HEK293T (cell line): ENCODE measurements around the gene GSTO2.

Source experiments
- ARNT ChIP-seq: fragments of 450-650 bp; IDR thresholded peaks from 2 replicates; pipeline ENCODE4 v1.6.1; 2017; ENCODE audit warnings: mild to moderate bottlenecking
- BHLHE40 ChIP-seq: fragments of 450-650 bp; IDR thresholded peaks from 2 replicates; pipeline ENCODE4 v1.6.1; 2016; ENCODE audit warnings: mild to moderate bottlenecking, moderate library complexity, borderline replicate concordance
- CTBP1 ChIP-seq: fragments of 450-650 bp; IDR thresholded peaks from 2 replicates; pipeline ENCODE4 v1.6.1; 2016; ENCODE audit warnings: borderline replicate concordance
- FOXA1 ChIP-seq: fragments of 450-650 bp; IDR thresholded peaks from 2 replicates; pipeline ENCODE4 v1.6.1; 2016; ENCODE audit warnings: mild to moderate bottlenecking
- HDGF ChIP-seq: fragments of 450-650 bp; IDR thresholded peaks from 2 replicates; pipeline ENCODE4 v1.6.1; 2017; ENCODE audit warnings: antibody characterized with exemption, borderline replicate concordance
- SP1 ChIP-seq: fragments of 450-650 bp; IDR thresholded peaks from 2 replicates; pipeline ENCODE4 v1.6.1; 2017
- TARDBP ChIP-seq: fragments of 450-650 bp; IDR thresholded peaks from 2 replicates; pipeline ENCODE4 v1.6.1; 2016

GRCh38 chr10:104250371-104250770 lies 18.6 kb upstream of the GSTO2 start:
- TF ChIP-seq BHLHE40 (no peak), SP1 (no peak), ARNT (no peak), TARDBP (no peak), CTBP1 (no peak), HDGF (no peak), FOXA1 (no peak)
